Mesothelial cell of epicardium (in vitro differentiated cells): ENCODE measurements around the gene AKR1B15. TPM values are rescaled to one million over a fixed set of nuclear protein-coding genes. Genes with fewer than 3 reads are reported as not detected.
"Not testable (repeated sequence)": the region's sequence is repeated elsewhere in the genome, so short reads cannot be mapped to it uniquely, and the experiment has no call there.

Source experiments
- DNase-seq, 2 experiments: peaks; one replicate each; pipeline ENCODE4 v3.0.0; 2021; ENCODE audit warnings: low spot score in 2 of 2; ENCODE audit not compliant: unreplicated experiment in 2 of 2
- H3K27ac Mint-ChIP-seq: 2 replicates; pipeline ENCODE4 v1.8.0; 2021; ENCODE audit warnings: mixed read lengths
- H3K27me3 Mint-ChIP-seq: 2 replicates; pipeline ENCODE4 v1.8.0; 2021; ENCODE audit warnings: low read depth, mixed read lengths
- H3K36me3 Mint-ChIP-seq: 2 replicates; pipeline ENCODE4 v1.8.0; 2021; ENCODE audit warnings: mixed read lengths
- H3K4me1 Mint-ChIP-seq: 2 replicates; pipeline ENCODE4 v1.8.0; 2021; ENCODE audit warnings: mixed read lengths
- H3K4me3 Mint-ChIP-seq: 2 replicates; pipeline ENCODE4 v1.8.0; 2021; ENCODE audit warnings: mild to moderate bottlenecking, moderate library complexity, mixed read lengths
- H3K9me3 Mint-ChIP-seq: 2 replicates; pipeline ENCODE4 v1.8.0; 2021; ENCODE audit warnings: mixed read lengths
- total RNA-seq: library from RNA; stranded (reverse); gene quantifications from 3 replicates; pipeline ENCODE4 v1.2.1, GENCODE V29; 2021
- TF ChIP-seq, protein P1 (sequence below): fragments of 200-600 bp; sonication (generic); IDR thresholded peaks from one replicate; pipeline ENCODE4 v1.5.0; 2021; ENCODE audit warnings: antibody characterized with exemption; ENCODE audit not compliant: unreplicated experiment

Gene AKR1B15
- total RNA-seq, 1 donor from 2014 or later: 1.8 TPM

DNA sequence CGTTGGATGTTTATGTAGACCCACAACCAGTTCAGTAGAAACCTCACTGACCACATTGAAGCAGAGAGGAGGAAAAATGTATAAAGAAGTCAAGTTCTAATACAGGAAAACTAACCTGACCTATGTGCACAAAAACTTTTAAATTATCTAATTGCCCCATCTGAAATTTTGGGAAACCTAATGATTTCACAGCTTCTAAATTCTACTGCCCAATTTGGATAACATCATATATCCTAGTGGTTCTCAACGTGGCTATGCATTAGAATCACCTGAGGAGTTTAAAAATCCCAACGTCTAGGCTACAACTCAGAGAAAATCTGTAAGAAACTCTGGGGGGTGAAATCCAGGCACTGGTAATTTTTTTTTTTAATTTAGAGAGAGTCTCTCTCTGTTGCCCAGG, 14.3 kb upstream of the AKR1B15 start:
- Mint-ChIP-seq H3K36me3 (no peaks in the 10 kb centered on the region), H3K4me3 (no peak overlapping the region), H3K4me1 (peaks cover 12% of the 10 kb centered on the region), H3K9me3 (no peaks in the 10 kb centered on the region), H3K27me3 (peaks cover 10% of the 10 kb centered on the region), H3K27ac (no peak overlapping the region)
- no peak for DNase-seq
- TF ChIP-seq, protein P1, sequence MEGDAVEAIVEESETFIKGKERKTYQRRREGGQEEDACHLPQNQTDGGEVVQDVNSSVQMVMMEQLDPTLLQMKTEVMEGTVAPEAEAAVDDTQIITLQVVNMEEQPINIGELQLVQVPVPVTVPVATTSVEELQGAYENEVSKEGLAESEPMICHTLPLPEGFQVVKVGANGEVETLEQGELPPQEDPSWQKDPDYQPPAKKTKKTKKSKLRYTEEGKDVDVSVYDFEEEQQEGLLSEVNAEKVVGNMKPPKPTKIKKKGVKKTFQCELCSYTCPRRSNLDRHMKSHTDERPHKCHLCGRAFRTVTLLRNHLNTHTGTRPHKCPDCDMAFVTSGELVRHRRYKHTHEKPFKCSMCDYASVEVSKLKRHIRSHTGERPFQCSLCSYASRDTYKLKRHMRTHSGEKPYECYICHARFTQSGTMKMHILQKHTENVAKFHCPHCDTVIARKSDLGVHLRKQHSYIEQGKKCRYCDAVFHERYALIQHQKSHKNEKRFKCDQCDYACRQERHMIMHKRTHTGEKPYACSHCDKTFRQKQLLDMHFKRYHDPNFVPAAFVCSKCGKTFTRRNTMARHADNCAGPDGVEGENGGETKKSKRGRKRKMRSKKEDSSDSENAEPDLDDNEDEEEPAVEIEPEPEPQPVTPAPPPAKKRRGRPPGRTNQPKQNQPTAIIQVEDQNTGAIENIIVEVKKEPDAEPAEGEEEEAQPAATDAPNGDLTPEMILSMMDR: no peak

DNA sequence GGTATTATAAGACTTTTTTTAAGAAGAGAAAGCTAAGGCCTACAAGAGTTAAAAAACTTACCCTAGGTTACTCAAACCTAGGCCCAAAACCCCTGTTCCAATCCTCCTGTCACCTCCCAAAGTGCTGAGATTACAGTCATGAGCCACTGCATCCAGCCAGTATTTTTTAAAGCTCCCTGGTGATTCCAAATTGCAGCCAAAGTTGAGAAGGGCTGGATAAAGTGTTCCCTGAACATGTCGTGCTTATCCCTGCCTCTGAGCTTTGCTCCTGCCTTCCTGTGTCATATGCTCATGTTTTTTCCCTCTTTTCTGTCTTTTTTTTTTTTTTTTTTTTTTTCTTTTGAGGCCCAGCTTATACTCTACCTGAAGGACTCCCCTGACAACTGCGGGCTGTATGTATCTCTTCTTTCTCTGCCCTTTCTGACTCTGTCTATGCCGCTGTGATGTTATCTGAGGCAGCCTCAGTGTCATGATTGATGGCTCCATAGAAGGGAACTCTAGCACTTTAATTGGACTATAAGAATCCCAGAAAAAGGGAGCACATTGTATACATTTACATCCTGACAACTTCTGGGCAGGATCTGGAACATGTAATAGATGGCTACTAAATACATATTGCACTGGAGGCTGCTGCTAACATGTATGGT, 13.5 kb upstream of the AKR1B15 start:
- DNase-seq: no peak
- Mint-ChIP-seq H3K4me1 (peaks cover 10% of the 10 kb centered on the region), H3K9me3 (no peaks in the 10 kb centered on the region), H3K27me3 (peaks cover 11% of the 10 kb centered on the region), H3K4me3 (no peak overlapping the region), H3K27ac (no peak overlapping the region), H3K36me3 (no peaks in the 10 kb centered on the region)
- TF ChIP-seq, protein P1: no peak

GRCh38 chr7:134535919-134536299, 13.0 kb upstream of the AKR1B15 start:
- TF ChIP-seq, protein P1: no peak
- Mint-ChIP-seq H3K27ac (no peak overlapping the region), H3K27me3 (peaks cover 15% of the 10 kb centered on the region), H3K4me3 (no peak overlapping the region), H3K9me3 (no peaks in the 10 kb centered on the region), H3K36me3 (no peaks in the 10 kb centered on the region), H3K4me1 (peaks cover 10% of the 10 kb centered on the region)
- no peak for DNase-seq

DNA sequence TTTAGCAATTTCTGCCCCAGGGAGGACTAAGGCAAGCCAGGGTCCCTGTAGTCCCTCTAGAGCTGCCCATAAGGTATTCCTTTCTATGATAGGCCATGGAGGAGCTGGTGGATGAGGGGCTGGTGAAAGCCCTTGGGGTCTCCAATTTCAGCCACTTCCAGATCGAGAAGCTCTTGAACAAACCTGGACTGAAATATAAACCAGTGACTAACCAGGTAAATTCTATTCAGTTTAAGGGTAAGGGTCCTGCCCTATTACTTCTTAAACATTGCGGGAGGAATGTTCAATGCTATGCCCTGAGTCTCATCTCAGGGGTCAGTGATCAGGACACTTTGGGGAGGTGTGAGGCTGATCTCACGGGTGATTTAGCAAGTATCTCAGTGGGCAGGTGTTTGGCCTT, 12.4 kb upstream of the AKR1B15 start:
- not testable (repeated sequence) for H3K36me3 Mint-ChIP-seq, H3K27ac Mint-ChIP-seq, H3K9me3 Mint-ChIP-seq, DNase-seq, H3K4me3 Mint-ChIP-seq
- H3K27me3 Mint-ChIP-seq: peaks cover 22% of the 10 kb centered on the region
- H3K4me1 Mint-ChIP-seq: peaks cover 10% of the 10 kb centered on the region

- H3K4me3 Mint-ChIP-seq, H3K4me1 Mint-ChIP-seq, H3K27ac Mint-ChIP-seq, H3K36me3 Mint-ChIP-seq, DNase-seq, H3K9me3 Mint-ChIP-seq: not testable (repeated sequence)
- peaks cover 23% of the 10 kb centered on the region for H3K27me3 Mint-ChIP-seq
Measured at GRCh38 chr7:134537273-134537781, 11.6 kb upstream of the AKR1B15 start.

DNA sequence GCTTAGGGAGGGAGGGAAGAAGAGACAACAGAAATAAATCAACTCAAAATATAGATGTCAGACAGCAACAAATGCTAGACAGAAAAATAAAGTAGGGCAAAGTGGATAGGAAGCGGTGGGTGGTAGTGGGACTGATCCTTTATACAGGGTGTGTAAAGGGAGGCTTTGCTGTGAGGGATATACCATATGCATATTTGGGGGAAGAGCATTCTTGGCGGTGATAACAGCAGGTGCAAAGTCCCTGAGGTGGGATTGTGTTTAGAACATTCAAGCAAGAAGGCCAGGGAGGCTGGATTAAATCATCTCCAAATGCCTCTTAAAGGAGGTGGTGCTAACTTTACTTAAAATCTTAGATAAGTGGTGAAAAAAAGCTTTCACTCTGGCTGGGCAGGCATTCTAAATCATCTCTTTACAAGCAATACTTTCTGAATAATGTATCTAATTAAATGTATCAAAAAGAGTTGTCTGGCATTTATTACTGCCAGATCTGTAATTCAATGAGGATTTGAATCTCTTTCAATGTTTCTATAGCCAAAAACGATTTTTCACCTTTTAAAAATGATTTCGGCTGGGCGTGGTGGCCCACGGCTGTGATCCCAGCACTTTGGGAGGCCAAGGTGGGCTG, 9.4 kb upstream of the AKR1B15 start:
- no peak overlapping the region for H3K4me3 Mint-ChIP-seq
- H3K9me3 Mint-ChIP-seq: no peaks in the 10 kb centered on the region
- no peak for DNase-seq
- H3K27me3 Mint-ChIP-seq: peaks cover 23% of the 10 kb centered on the region
- no peaks in the 10 kb centered on the region for H3K36me3 Mint-ChIP-seq
- TF ChIP-seq, protein P1: no peak
- no peak overlapping the region for H3K27ac Mint-ChIP-seq
- peaks cover 3% of the 10 kb centered on the region for H3K4me1 Mint-ChIP-seq

DNA sequence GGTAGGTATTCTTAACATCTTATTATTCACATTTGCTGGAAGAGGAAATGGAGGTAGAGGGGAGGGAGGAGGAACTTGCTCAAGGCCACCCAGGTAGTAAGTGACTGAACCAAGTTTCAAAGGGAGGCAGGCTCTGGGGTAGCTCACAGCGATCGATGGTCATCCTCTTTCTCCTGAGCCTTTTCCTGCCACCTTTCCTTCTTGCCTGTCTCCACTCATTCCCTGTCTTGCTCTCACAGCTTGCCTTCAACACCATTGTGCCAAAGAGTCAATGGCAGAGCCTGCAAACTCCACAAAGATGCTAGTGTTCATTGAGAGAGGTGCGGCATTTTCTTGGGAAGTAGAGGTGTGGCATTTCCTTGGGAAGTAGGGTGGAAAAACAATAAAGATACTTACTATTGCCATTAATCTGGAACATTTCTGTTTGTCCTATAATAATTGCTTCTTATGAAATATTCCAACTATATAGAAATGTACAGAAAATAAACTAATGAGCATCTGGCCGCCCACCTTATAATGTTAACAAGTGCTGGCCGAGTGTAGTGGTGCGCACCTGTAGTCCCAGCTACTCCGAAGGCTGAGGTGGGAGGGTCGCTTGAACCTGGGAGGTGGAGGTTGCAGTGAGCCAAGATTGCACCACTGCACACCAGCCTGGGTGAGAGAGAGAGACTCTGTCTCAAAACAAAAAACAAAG, 7.3 kb upstream of the AKR1B15 start:
- H3K27ac Mint-ChIP-seq, H3K4me3 Mint-ChIP-seq, H3K9me3 Mint-ChIP-seq, DNase-seq, H3K4me1 Mint-ChIP-seq, H3K36me3 Mint-ChIP-seq: not testable (repeated sequence)
- peaks cover 23% of the 10 kb centered on the region for H3K27me3 Mint-ChIP-seq
